Right atrium auricular region (tissue), 2 donors: ENCODE data around the gene SAMD14. TPM values are rescaled to one million over a fixed set of nuclear protein-coding genes. Genes with fewer than 3 reads are reported as not detected.

ENCODE experiments used
- DNase-seq: peaks from one replicate; pipeline ENCODE4 v3.0.0-alpha.2; 2019; ENCODE audit warnings: low spot score
- H3K27ac ChIP-seq, 2 donors: fragments of 200-600 bp; sonication (generic); 1 replicate in 1 of 2; 2 replicates in 1 of 2; pipeline ENCODE4 v1.5.1; 2016 to 2019
- H3K27me3 ChIP-seq, 2 donors: fragments of 200-600 bp; sonication (generic); one replicate each; pipeline versions ENCODE4 v1.5.1 to v1.6.0; 2017 to 2019
- H3K36me3 ChIP-seq: fragments of 200-600 bp; sonication (generic); one replicate; pipeline ENCODE4 v1.5.1; 2016
- H3K4me1 ChIP-seq, 2 donors: fragments of 200-600 bp; sonication (generic); one replicate each; pipeline versions ENCODE4 v1.5.1 to v1.6.0; 2017 to 2019
- H3K4me3 ChIP-seq, 2 donors: fragments of 200-600 bp; sonication (generic); 1 replicate in 1 of 2; 2 replicates in 1 of 2; pipeline ENCODE4 v1.5.1; 2017 to 2019; ENCODE audit warnings: mild to moderate bottlenecking in 1 of 2, moderate library complexity in 1 of 2
- H3K9me3 ChIP-seq, 2 donors: fragments of 200-600 bp; sonication (generic); one replicate each; pipeline ENCODE4 v1.5.1; 2019
- CTCF ChIP-seq, 2 donors: fragments of 200-600 bp; sonication (generic); IDR thresholded peaks; one replicate each; pipeline ENCODE4 v1.5.1; 2019; ENCODE audit warnings: antibody characterized with exemption in 2 of 2
- total RNA-seq, 2 donors: library from RNA; depleted of rRNA; stranded (reverse); fragments of >200 nt; gene quantifications; one replicate each; pipeline ENCODE4 v1.1.0, GENCODE V29; 2016

Gene SAMD14
- total RNA-seq, 2 donors from 2014 or later: 0.78 to 1.1 TPM

GRCh38 chr17:50122945-50123344 is 7.0 kb downstream of the SAMD14 start:
- no peak overlapping the region for H3K27ac ChIP-seq
- TF ChIP-seq CTCF (IDR thresholded peaks at IDR 0.05): no peak

GRCh38 chr17:50120475-50121253 is 9.3 kb downstream of the SAMD14 start:
- Histone ChIP-seq H3K4me3 (no peak overlapping the region), H3K27ac (no peak overlapping the region), H3K4me1 (peaks cover 0 to 23% of the 10 kb centered on the region in 2 donors), H3K27me3 (no peaks in the 10 kb centered on the region), H3K36me3 (no peaks in the 10 kb centered on the region), H3K9me3 (no peaks in the 10 kb centered on the region)
- DNase-seq: no peak
- TF ChIP-seq CTCF (IDR thresholded peaks at IDR 0.05): no peak

More at GRCh38 chr17:50122945-50123344, 7.0 kb downstream of the SAMD14 start:
- H3K27me3 ChIP-seq: no peaks in the 10 kb centered on the region
- no peak overlapping the region for H3K4me3 ChIP-seq
- DNase-seq: no peak
- H3K9me3 ChIP-seq: no peaks in the 10 kb centered on the region
- H3K4me1 ChIP-seq: peaks cover 0 to 8% of the 10 kb centered on the region in 2 donors
- no peaks in the 10 kb centered on the region for H3K36me3 ChIP-seq

- Histone ChIP-seq H3K4me1 (peaks cover 0 to 35% of the 10 kb centered on the region in 2 donors), H3K27ac (no peak overlapping the region), H3K4me3 (no peak overlapping the region), H3K36me3 (no peaks in the 10 kb centered on the region), H3K9me3 (no peaks in the 10 kb centered on the region), H3K27me3 (no peaks in the 10 kb centered on the region)
- no peak for DNase-seq
- TF ChIP-seq CTCF (IDR thresholded peaks at IDR 0.05): no peak
Observed at GRCh38 chr17:50118828-50119218, 11.1 kb downstream of the SAMD14 start.

GRCh38 chr17:50118076-50118827 is 11.7 kb downstream of the SAMD14 start:
- Histone ChIP-seq H3K9me3 (no peaks in the 10 kb centered on the region), H3K4me3 (no peak overlapping the region), H3K4me1 (peaks cover 0 to 38% of the 10 kb centered on the region in 2 donors), H3K27ac (no peak overlapping the region), H3K36me3 (no peaks in the 10 kb centered on the region), H3K27me3 (no peaks in the 10 kb centered on the region)
- DNase-seq: no peak
- no peak for TF ChIP-seq CTCF (IDR thresholded peaks at IDR 0.05)

GRCh38 chr17:50117202-50118051 is 12.5 kb downstream of the SAMD14 start:
- H3K4me1 ChIP-seq: peaks cover 0 to 46% of the 10 kb centered on the region in 2 donors
- no peak for DNase-seq
- peak overlapping the region in 1 of 2 donors; percentile 20 for H3K4me3 ChIP-seq
- H3K36me3 ChIP-seq: no peaks in the 10 kb centered on the region
- no peak overlapping the region for H3K27ac ChIP-seq
- H3K9me3 ChIP-seq: no peaks in the 10 kb centered on the region
- TF ChIP-seq CTCF (IDR thresholded peaks at IDR 0.05): peak; percentile 47 to 77
- H3K27me3 ChIP-seq: no peaks in the 10 kb centered on the region
